NCI-H446 treated with DMSO at 0.1 percent for 48 hours (cell line): Measurements from ENCODE around the gene MAP3K13.
"Not testable (repeated sequence)": the region's sequence is repeated elsewhere in the genome, so short reads cannot be mapped to it uniquely, and the experiment has no call there.

Experiments
- DNase-seq: peaks from one replicate; lab custom pipeline; 2025; lab: John Stamatoyannopoulos, UW

The MAP3K13 gene

GRCh38 chr3:185451432-185451831, 88.5 kb downstream of the MAP3K13 start:
- DNase-seq: not testable (repeated sequence)

DNA sequence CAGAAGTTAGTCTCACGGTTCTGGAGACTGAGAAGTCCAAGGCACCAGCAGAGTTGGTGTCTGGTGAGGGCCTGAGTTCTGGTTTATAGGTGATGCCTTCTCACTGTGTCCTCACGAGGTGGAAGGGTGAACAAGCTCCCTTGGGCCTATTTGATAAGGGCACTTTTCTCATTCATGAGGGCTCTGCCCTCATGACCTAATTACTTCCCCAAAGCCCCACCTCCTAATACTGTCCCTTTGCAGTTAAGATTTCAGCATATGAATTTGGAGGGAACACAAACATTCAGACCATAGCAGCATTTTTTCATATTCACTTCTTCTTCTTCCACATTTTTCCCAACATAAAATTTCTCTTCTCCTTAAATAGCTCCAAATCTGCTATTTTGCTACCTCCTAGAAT, 94.4 kb downstream of the MAP3K13 start:
- no peak for DNase-seq

DNA sequence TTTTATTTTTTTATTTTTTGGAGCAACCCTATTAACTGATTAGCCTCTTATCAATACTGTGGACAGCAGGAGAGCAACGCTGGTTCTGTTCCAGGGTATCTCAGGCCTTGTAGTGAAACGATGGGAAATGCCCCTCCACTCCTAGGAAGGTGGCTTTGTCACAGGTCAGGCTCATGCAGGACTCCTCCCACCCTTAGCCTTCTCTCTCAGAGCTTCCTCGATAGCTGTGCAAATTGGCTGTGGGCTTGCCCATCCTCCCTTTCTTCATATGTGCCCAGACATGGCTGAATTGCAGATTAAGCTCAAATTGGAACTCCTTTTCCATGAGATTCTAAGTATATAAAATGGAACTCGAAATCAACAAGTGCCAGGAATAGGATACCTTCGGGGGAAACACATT, 97.4 kb downstream of the MAP3K13 start:
- no peak for DNase-seq

- DNase-seq: peak; percentile 15
These were observed 97.9 kb downstream of the MAP3K13 start for GRCh38 chr3:185460719-185461350.

GRCh38 chr3:185465471-185465870, 102.5 kb downstream of the MAP3K13 start:
- no peak for DNase-seq

DNA sequence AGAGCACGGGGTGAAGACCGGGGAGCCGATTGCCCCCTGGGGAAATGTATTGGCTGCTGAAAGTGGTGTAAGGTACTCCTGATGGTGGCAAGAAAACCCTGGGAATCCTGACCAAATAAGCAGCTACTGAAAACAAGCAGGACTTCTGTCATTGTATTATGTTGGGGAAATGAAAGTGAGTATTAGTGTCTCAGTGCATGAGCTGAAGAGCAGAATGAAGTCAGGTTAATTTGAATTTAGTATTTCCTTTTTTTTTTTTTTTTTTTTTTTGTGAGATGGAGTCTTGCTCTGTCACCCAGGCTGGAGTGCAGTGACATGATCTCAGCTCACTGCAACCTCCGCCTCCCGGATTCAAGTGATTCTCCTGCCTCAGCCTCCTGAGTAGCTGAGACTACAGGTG, 103.2 kb downstream of the MAP3K13 start:
- DNase-seq: not testable (repeated sequence)

DNA sequence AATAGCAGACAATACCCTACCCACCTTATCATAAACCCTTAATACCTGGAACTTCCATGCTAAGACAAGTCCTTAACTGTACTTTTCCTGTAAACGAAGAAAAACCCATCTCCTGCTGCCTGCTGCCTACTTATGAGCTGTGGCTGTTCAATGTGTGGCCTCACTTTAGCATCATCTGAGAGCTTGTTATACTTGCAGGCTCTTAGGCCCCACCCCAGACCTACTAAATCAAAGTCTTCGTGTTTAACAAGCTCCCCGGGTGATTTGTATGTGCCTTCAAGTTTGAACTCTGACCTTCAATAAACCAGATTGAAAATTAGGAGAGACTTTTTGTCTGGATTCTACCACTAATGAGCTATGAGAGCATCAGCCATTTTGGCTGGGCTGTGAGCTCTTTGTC, 106.6 kb downstream of the MAP3K13 start:
- no peak for DNase-seq

- no peak for DNase-seq
These were observed 107.4 kb downstream of the MAP3K13 start for GRCh38 chr3:185470323-185470722.

DNA sequence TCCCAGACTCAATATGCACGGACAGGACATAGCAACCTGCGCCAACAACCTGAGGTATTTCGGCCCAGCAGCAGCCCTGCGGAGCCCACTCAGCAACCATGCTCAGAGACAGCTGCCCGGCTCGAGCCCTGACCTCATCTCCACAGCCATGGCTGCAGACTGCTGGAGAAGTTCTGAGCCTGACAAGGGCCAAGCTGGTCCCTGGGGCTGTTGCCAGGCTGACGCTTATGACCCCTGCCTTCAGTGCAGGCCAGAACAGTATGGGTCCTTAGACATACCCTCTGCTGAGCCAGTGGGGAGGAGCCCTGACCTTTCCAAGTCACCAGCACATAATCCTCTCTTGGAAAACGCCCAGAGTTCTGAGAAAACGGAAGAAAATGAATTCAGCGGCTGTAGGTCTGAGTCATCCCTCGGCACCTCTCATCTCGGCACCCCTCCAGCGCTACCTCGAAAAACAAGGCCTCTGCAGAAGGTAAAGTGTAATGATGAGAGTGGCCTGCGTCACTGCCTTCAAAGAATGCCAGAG, 110.4 kb downstream of the MAP3K13 start:
- DNase-seq: no peak

- not testable (repeated sequence) for DNase-seq
These were observed 112.0 kb downstream of the MAP3K13 start for GRCh38 chr3:185474922-185475321.

DNA sequence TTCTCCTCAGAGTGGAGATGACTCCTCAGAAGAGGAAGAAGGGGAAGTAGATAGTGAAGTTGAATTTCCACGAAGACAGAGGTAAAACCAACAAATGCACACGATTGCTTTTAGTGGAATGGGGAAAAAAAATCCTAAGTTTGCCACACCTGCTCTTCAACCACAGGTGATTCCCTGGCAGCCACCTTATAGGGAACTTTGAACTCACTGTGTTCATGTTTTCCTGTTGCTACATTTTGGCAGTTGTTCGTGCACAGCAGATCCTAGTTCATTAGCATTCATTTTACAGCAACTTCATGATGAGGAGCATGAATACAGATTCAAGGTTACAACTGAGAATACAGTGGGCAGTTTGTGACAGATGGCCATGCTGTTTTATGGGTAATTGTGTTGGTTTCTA, 114.4 kb downstream of the MAP3K13 start:
- no peak for DNase-seq

GRCh38 chr3:185479373-185479945, 116.5 kb downstream of the MAP3K13 start:
- DNase-seq: no peak

DNA sequence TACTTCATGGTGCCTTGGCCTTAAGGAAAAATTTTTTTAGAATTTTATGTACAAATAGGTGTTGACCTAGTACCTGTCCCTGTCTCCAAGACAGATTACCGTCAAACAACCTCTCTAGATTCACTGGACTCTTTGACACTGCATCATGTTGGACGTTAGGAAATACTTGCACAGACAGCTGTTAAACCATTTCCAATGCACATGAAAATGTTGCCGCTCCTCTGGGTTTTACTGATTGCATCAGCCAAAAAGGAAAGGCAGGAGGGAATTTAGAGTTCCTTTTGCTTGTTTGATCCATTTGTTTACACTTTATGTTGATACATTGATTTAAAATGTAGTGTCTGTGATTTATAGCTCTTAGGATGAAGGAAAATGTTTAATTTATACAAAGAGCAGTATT, 121.4 kb downstream of the MAP3K13 start:
- DNase-seq: no peak

- no peak for DNase-seq
These were observed 123.5 kb downstream of the MAP3K13 start for GRCh38 chr3:185486394-185486793.

DNA sequence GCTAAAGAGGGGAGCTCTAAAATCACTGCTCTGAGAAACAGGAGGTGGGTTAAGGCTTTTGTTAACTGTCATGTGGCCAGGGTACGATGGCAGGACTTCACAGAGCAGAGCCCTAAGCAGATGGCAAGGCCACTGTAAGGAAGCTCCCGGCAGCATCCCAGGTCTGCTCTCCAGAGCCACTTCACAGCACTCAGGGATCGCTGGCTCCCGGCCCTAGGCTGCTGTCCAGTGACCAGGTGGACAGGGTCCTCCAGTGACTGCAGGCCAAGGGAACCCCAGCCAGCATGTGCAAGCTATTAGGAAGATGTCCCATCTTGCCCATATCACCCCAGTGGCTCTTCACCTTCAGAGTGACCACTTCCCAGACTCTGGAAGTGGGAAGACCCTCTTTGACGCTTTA, 125.5 kb downstream of the MAP3K13 start:
- DNase-seq: no peak

GRCh38 chr3:185489462-185489861, 126.5 kb downstream of the MAP3K13 start:
- no peak for DNase-seq

- no peak for DNase-seq
These were observed 127.3 kb downstream of the MAP3K13 start for GRCh38 chr3:185490241-185490640.

GRCh38 chr3:185498503-185499396, 135.8 kb downstream of the MAP3K13 start, which contains the start of gene TMEM41A:
TMEM41A (minus strand) TSS chr3:185499035; CDS start chr3:185498961, 74 bp downstream.
- DNase-seq: peak; percentile 85

GRCh38 chr3:185502987-185503386, 140.1 kb downstream of the MAP3K13 start:
- no peak for DNase-seq

DNA sequence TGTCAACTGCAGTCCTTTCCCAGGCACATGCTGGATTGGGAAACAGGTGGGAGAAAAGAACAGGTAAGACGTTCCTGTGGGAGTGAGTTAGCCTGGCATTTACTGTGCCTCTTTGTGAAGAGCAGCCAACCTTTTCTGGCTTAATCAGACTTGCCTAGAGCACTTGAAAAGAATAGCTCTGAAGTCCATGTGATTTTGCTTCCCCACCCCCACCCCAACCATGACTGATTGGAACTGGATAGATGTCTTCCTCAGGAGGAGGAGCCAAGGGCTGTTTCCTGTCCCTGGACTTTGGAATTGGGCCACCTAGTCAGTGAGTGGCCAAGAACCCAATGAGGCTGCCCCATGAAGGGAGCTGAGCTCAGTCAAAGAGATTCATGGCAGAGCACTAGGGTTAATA, 140.6 kb downstream of the MAP3K13 start:
- DNase-seq: no peak

DNA sequence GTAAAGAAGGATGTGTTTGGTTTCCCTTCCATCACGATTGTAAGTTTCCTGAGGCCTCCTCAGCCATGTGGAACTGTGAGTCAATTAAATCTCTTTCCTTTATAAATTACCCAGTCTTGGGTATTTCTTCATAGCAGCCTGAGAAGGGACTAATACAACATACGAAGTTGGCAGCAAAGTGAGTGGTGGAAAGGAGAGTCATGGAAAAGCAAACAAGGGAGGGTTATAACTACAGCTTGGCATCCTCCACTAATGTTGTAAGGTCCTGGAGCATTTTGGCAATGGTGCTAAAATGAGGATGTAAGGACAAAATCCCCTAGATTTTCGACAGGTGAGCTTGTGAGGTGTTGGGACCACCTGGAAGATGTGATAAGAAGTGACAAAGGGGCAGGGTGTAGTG, 141.7 kb downstream of the MAP3K13 start:
- no peak for DNase-seq

DNA sequence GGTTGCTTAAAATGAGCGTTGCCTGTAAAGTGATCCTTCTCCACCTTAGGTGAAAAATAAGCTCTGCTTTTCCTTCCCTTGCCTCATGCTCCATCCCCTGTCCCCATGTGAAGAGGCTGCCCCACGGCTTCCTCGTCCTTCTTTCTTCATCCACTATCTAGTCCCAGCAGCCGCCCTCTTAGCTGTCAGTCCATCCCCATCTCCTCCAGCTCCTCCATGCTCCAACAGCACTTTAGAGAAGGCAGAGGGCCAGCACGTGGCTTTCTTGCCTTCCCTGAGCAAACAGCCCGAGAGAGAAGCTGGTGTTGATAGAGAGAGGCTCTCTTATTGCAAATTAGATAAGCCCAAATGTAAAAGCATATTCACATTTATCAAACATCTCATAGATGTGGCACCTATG, 144.9 kb downstream of the MAP3K13 start:
- DNase-seq: no peak
